ENCODE measurements around the gene CLPTM1L.
"Not testable (repeated sequence)": the region's sequence is repeated elsewhere in the genome, so short reads cannot be mapped to it uniquely, and the experiment has no call there.

The CLPTM1L gene

GRCh38 chr5:1380011-1380817 is 35.3 kb upstream of the CLPTM1L start:
- peak; percentile 60 for DNase-seq

- DNase-seq, result no peak
These were observed 34.2 kb upstream of the CLPTM1L start for GRCh38 chr5:1378866-1379659.

GRCh38 chr5:1378096-1378495 is 33.2 kb upstream of the CLPTM1L start:
- DNase-seq, result no peak

- DNase-seq, result no peak
These were observed 32.1 kb upstream of the CLPTM1L start for GRCh38 chr5:1376981-1377380.

- no peak for DNase-seq
These were observed 31.2 kb upstream of the CLPTM1L start for GRCh38 chr5:1375871-1376810.

- DNase-seq, result no peak
These were observed 29.8 kb upstream of the CLPTM1L start for GRCh38 chr5:1374679-1375055.

GRCh38 chr5:1374030-1374678 is 29.3 kb upstream of the CLPTM1L start:
- no peak for DNase-seq

GRCh38 chr5:1371972-1372342 is 27.1 kb upstream of the CLPTM1L start:
- not testable (repeated sequence) for DNase-seq

- DNase-seq, result no peak
These were observed 26.5 kb upstream of the CLPTM1L start for GRCh38 chr5:1371218-1371971.

- no peak for DNase-seq
These were observed 25.1 kb upstream of the CLPTM1L start for GRCh38 chr5:1370006-1370405.

- no peak for DNase-seq
These were observed 23.9 kb upstream of the CLPTM1L start for GRCh38 chr5:1368756-1369155.

- no peak for DNase-seq
These were observed 23.3 kb upstream of the CLPTM1L start for GRCh38 chr5:1368236-1368635.

GRCh38 chr5:1367149-1367548 is 22.2 kb upstream of the CLPTM1L start:
- DNase-seq, result no peak

- no peak for DNase-seq
These were observed 21.6 kb upstream of the CLPTM1L start for GRCh38 chr5:1366514-1366913.

- no peak for DNase-seq
These were observed 19.3 kb upstream of the CLPTM1L start for GRCh38 chr5:1364211-1364610.

GRCh38 chr5:1363581-1363980 is 18.7 kb upstream of the CLPTM1L start:
- DNase-seq, result no peak

GRCh38 chr5:1363160-1363559 is 18.3 kb upstream of the CLPTM1L start:
- DNase-seq, result no peak

GRCh38 chr5:1362242-1363015 is 17.5 kb upstream of the CLPTM1L start:
- DNase-seq, result no peak

GRCh38 chr5:1360861-1361260 is 16.0 kb upstream of the CLPTM1L start:
- DNase-seq, result no peak

- DNase-seq, result not testable (repeated sequence)
These were observed 15.5 kb upstream of the CLPTM1L start for GRCh38 chr5:1360367-1360766.

GRCh38 chr5:1359713-1360112 is 14.8 kb upstream of the CLPTM1L start:
- DNase-seq, result no peak
